Body of pancreas (tissue), 4 donors: ENCODE data around the gene AMOTL1.

Experiments used
- CTCF ChIP-seq, 7 experiments: fragments of 450-650 bp in 4 of 7; fragments of 200-600 bp in 3 of 7; sonication (generic) in 3 of 7; IDR thresholded peaks; one replicate each; pipeline ENCODE4 v1.5.1; 2016 to 2019; ENCODE audit warnings: antibody characterized with exemption in 7 of 7
- POLR2A ChIP-seq, 3 donors: fragments of 450-650 bp; IDR thresholded peaks; one replicate each; pipeline ENCODE4 v1.6.1; 2016; ENCODE audit warnings: antibody characterized with exemption in 3 of 3, mild to moderate bottlenecking in 2 of 3

GRCh38 chr11:94721565-94722292 lies 46.4 kb upstream of the AMOTL1 start:
- TF ChIP-seq CTCF (IDR thresholded peaks at IDR 0.05) (no peak), POLR2A (IDR thresholded peaks at IDR 0.05) (no peak)
